NOMO-1 (cell line): ENCODE measurements around the gene LGR5.
"Not testable (repeated sequence)": the region's sequence is repeated elsewhere in the genome, so short reads cannot be mapped to it uniquely, and the experiment has no call there.

Source experiments
- DNase-seq, 2 experiments: peaks; one replicate each; lab custom pipeline; 2025; ENCODE audit not compliant: unreplicated experiment in 2 of 2; lab: John Stamatoyannopoulos, UW

LGR5 gene

DNA sequence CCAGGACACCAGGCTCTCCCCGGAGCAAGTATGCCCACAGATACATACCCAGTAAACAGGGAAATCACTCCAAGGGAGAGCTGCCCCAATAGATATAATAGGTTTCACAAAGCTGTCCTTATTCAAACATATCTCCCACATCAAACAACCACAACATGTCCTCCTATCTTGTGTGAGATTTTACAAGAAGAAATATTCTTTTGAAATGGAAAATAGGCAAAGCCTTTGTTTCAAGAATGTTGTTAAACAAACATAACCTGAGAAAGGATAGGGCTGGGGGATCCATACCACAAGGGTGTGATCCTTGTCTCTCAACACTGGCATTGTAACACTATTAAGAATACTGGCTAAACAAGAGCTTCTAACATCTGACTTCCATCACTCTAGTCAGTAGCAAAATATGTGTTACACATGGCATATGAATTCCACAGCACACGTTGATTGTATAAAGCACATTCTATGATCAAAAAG, 32.9 kb downstream of the LGR5 start:
- no peak for DNase-seq

GRCh38 chr12:71474791-71475190, 35.2 kb downstream of the LGR5 start:
- no peak for DNase-seq

- DNase-seq = no peak
Measured at GRCh38 chr12:71475280-71475679, 35.7 kb downstream of the LGR5 start.

DNA sequence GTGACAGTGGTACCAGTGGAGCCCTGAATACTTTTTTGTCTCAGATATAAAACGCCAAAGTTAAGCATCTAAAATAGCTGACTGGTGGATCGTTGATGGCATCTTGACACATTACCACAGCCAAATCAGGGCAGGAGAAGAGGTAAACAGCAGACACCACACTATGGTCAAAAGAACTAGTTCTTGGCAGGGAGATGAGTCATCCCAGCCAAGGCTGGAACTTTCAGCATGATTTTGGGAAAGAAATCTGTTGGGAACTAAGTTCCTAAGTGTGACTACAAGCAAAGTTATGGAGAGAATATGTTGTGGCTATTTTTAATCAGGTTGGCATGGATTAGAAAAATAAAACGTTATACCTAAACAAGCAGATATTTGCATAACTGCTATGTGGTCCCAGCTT, 36.9 kb downstream of the LGR5 start:
- DNase-seq = no peak

DNA sequence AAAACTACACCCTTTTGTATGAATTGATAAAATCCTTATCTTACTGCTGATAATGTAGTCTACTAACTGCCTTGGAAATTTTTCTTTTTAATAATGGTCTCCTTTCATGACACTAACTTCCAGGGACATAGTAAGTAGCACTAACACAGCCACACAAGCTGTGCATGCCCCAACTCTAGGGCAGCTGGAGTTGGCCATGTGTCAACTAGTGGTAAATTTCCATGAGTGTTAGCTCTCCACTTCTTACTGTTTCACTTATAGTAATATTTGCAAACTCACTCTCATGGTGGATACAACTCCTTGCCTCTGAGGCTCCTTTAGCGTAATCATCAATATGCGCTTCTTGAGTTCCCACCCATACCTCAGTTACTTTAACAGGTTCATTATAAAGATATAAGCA, 38.0 kb downstream of the LGR5 start:
- no peak for DNase-seq

- DNase-seq = no peak
Measured at GRCh38 chr12:71478270-71478669, 38.7 kb downstream of the LGR5 start.

DNA sequence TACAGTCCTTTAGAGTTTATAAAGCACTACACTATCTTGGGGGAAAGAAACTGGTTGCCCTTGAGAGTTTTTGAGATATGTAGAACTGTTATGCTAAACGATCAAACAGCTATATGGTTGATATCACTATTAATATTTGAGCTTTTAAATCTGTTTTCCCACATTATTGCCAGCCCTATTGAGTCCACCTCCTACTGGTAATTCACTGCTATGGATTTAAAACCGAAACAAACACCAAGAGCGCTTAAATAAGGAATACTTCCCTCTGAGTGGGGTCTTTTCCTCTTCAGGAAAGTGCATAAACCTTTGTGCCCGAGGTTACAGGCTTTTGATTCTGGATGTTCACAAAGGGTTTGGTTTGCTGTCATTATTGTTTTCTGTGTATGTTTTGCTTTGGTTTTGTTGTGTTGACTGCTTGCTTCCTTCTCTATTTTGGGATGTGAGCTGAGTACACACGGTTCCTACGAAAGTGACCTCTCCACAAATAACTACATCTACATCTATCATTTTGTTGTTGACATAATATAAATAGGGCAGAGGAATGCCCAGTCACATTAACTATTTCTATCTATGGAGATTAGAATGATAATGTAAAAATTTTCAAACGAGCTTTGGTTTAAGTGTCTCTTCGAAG, 44.8 kb downstream of the LGR5 start:
- DNase-seq = no peak

GRCh38 chr12:71490844-71491243, 51.2 kb downstream of the LGR5 start:
- not testable (repeated sequence) for DNase-seq

DNA sequence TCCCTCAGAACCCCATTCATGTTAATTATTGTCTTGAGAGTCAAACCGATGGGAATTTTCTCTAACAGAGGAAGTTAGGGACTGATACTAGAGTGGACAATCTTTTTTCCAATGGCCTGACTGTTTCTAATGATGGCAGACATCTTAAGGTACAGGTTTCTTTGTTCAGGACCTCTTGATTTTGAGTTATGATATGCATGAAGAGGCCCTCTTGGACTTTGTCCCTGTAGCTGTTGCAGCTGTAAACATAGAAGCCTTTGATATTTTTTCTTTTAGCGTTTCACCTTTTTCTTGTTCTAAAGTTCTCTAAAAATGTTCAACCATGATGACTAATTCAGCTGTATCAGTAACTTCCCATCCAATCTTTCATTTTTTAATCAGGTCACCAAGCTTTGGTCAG, 53.0 kb downstream of the LGR5 start:
- no peak for DNase-seq

- no peak for DNase-seq
Measured at GRCh38 chr12:71499834-71500233, 60.2 kb downstream of the LGR5 start.

DNA sequence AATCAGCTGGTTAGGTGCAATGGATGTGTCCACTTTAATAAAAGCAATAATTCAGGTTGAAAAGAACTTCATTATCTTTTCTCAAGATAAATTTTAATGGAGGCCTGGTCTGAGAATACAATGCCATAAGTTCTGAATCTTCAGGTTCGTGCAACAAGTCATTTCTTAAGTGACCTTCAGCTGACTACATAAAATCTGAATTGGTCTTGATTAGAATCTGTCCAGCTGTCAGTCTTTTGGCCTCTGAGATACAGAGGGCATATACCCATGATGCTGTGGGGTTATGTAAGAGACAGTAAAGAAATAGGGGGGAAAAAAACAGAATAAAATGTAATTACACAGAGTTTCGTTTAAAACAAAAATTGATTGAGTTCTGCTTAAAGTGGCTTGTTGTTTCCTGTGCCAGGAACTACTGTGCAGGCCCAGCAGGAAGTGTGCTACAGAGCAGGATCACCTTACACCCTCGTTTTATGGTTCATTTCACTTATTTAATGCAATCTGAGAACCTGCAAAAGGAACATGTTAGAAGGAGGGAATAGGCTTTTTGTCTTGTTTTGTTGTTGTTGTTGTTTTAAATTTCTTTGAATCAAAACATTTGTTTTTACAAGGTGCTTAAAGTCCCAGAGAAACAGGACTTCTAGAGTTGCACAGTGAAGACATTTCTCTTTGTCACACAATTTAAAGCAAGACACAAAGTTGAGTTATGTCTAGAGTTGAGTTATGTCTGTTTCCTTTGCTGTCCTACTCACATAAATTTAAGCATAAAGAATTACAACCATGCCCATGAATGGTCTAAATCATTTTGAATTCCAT, 64.2 kb downstream of the LGR5 start:
- no peak for DNase-seq

DNA sequence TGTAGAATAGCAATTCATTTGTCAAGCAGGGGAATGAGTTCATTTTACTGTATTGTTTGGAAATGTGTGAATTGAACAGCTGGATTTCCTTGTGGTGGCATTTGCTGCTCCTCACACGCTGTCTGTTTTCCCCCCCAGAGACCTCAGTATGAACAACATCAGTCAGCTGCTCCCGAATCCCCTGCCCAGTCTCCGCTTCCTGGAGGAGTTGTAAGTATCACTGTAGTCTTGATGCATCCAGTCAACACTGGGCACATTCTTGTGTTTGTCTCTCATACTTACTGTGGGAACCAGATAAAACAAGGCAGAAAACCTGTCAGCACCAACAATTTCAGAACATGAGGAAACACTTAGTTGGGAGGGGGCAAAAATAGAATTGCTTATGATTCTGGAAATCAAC, 64.9 kb downstream of the LGR5 start:
- DNase-seq = no peak

DNA sequence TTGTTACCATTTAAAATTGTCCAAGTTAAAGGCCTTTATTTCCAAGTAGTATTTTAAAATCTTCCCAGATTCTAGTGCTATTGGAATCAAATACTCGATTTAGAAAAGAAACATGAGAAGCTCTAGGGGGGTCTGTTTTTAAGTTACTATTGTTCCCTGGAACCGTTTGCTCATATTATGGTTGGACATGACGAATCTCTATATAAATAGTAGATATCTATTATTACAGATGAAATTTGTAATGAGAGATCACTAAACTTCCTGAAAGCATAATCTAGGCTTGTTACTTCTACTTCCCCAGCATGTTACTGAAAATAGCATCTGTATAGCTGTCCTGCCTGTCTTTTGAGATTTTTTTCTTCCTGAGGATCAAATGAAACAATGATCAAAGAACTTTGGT, 70.1 kb downstream of the LGR5 start:
- no peak for DNase-seq

- DNase-seq = no peak
Measured at GRCh38 chr12:71517145-71517846, 77.7 kb downstream of the LGR5 start.

DNA sequence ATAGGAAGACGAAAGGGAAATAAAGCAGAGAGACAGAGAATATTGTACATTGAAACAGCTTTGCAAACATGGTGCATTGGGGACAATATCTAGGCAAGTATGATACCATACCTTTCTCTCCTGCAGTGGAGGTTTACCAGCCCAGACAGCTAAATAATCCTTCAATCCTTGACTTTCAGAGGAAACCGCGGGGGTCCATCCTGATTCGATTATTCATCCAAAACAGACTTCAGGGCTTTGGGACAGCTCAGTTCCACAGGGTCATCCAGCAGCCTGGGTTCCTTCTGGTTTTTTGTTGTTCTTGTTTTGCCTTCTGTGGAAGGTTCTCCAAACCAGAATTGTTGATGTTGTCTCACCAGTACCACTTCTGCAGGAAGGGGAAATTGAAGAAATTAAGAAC, 81.5 kb downstream of the LGR5 start:
- DNase-seq = no peak

DNA sequence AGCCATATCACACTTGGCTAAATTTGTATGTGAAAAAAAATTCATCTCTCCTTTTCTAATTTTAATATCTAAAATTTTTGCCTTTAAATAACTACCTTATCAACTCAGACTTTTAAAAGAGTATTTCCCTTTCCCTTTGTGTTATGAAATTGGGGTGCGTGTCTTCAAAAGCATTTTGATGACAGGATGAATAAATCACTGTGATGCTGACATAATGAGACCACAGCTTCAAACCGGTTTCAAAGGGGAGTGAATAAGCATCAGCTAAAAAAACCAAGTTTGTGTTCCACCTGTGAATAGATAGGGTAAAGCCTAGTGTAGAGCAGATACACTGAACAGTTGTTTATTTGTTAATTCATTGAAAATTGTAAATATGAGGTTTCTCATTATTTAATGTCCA, 85.0 kb downstream of the LGR5 start:
- DNase-seq = no peak

DNA sequence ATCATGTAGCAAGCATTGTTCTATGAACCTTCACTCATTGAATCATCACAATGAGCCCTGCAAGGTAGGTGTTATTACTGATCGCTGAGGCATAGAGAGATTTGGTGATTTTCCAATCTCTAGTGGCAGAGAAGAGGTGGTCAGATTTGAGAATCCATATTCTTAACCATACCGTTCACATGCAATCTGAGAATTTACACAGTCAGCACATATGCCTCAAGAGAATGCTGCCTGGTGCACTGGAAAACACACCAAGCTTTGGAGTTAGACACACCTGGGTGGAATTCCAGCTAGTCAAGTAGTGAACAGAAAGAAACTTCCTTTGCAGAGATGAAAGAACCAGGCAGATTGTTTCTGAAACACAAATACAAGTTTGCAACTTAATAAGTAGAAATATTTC, 94.1 kb downstream of the LGR5 start:
- no peak for DNase-seq

GRCh38 chr12:71536279-71536938, 96.8 kb downstream of the LGR5 start:
- peak in 1 of 2 experiments; percentile 65 for DNase-seq

- no peak for DNase-seq
Measured at GRCh38 chr12:71536939-71537622, 97.5 kb downstream of the LGR5 start.

DNA sequence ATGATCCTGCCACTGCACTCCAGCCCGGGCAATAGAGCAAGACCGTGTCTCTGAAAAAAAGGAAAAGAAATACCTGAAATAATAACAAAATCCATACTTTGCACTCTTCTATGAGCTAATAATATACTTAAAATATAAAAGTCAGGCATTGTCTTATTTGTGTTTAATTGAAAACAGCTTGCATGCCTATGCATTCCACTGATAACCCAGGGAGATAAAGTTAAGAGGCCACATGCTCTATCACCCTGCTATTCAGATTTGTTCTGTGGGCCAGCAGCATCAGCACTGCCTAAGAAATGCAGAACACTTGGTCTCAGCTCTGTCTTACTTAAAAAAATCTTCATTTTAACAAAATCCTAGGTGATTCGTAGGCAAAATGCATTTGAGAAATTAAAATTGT, 99.2 kb downstream of the LGR5 start:
- no peak for DNase-seq

- no peak for DNase-seq
Measured at GRCh38 chr12:71541583-71541982, 102.0 kb downstream of the LGR5 start.
